Fibroblast of upper back skin (primary cell): ENCODE results near the gene ANKRD13B.

Source experiments
- DNase-seq: peaks from one replicate; pipeline ENCODE4 v3.0.0-alpha.2; 2013

Gene ANKRD13B

DNA sequence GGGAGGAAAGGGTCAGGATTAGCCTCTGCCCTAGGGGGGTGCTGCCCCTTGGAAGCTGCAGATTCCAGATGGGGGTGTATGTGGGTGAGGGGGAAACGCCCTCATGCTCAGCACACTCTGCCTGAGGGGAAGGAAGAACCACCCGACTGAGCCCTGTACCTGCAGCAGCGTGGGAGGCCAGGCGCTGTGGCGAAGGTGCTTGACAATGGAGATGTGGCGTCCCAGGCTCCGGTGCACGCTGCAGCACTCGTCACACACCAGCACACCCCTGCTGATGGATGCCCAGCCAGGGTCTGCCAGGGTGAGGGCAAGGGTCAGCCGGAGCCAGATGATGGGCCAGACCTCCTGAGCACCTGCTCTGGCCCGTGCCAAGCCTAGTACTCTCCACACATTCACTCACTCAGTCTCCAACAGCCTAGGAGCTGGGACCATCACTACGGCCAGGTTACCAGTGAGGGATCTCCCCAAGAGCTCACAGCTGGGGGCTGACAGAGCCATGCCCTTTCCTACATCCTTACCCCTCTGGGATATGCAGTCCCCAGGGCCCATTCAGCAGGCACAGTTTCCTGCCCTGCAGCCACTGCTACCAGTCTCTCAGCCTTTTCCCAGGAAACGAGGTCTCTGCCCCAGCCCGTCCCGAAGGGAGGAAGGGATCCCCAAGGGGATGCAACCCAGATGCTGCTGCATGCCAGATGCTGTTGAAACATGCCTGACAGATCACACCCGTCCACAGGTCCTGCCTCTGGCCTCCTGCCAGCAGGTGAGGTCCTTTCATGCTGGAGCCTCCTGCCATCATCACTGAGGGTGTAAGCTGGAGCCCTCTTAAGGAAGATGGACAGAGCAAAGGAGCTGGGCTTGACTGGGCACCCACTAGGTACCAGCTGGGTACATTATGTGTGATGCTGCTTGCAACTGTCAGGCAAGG is 9.3 kb upstream of the ANKRD13B start:
- DNase-seq = no peak

DNA sequence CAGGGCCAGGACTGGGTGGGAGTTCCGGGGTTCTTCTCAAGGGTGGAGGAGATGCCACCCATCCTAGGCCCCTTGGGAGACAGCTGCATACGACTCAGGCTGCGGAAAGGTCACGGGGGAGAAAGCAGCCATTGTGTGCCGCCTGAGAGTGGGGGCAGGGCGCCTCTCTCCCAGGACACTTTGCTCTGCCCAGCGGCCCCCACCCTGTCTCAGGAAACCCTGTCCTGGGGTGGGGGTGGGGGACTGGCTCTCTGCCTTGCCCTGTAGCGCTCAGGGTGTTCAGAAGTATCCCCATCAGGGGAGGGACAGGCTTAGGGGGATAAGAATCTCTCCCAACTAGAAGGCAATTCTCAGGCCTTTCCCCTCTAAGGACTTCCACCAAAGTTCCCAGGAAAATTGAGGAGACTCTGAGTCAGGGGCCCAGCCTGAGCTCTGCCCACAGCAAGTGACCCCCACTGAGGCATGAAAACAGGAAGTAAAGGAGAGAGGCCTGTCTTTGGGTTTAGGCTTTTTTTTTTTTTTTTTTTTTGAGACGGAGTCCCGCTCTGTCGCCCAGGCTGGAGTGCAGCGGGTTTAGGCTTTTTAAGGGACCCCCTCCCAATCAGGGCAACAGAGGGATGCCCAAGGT is 8.4 kb upstream of the ANKRD13B start:
- no peak for DNase-seq

DNA sequence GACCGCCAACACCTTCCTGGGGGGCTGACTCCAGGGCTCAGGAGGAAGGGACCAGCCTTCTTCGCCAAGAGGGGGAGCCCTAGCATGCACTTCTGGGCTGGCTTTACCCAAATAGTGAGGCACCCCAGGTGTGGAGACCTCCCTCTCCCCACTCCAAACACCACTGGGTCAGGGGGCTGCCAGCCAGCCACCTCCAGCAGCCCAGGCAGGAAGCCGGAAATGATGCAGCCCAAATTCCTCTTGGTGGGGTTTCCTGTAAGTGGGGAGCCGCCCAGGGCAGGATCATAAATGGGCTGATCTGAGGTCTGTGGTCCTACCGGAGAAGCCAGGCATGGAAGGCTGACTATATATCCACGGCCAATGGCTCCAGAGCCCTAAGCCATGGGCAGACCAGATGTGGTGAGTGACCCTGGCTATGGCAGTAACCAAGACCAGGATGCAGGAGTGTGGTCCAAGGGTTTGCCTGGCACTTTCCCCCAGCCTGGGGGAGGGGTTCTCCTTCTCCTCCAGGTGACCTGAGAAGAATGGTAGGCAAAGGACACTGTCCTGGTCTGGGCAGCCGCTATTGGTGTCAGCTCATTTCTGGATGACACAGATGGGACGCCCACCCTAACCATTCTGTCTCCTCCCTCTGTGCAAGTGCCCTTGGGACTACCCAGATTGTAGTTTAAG is 7.7 kb upstream of the ANKRD13B start:
- DNase-seq = no peak

DNA sequence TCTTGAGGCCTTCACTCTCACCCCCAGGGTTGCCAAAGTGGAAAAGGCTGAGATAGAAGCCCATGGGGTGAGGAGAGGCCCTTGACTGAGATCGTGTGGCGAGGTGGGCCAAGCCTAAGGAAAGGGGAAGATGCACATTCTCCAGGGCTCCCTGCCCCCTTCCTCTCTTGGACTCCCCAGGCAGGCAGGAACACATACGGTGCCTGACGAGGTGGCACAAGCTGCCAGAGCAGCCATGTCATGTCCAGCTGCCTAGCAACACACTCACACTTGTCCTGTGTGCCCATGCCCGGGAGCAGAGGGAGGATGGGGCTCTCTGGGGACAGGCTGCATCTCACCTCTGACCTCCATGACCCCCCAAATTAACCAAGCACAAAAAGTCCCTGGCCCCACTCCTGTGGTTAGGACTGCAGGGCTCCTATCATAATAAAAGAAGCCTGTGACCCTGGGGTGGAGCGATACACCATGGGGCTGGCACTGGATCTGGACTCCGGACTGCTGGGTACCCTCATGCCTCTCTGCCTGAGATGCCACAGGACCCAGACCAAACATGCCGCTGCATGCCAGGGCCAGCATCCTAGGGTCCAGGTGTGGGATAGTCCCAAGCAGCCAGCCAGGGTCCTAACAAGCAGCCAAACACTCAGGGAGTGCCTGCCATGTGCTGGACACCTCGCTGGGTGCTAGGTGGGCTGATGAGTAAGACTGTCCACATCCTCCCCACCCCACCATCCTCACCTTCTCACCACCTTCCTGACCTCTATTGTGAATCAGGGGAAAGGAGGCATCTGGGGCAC is 6.1 kb upstream of the ANKRD13B start:
- no peak for DNase-seq

DNA sequence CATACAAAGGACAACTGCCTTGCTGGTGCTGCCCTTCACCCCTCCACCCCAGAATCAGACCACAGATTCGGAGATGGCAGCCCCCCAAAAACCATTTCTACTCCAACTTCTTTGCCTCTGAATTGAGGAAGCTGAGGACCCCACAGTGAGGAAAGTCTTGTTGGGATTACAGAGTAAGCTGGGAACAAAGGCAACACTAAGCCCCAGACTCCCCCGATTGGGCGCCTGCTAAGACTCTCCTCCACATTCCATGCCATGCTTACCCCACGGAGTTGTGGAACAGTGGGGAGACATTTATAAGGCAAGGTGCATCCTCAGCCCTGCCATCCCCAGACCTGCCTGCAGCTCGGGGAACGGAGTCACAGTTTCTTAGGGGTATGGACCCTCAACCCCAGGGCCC is 5.3 kb upstream of the ANKRD13B start:
- DNase-seq = no peak

DNA sequence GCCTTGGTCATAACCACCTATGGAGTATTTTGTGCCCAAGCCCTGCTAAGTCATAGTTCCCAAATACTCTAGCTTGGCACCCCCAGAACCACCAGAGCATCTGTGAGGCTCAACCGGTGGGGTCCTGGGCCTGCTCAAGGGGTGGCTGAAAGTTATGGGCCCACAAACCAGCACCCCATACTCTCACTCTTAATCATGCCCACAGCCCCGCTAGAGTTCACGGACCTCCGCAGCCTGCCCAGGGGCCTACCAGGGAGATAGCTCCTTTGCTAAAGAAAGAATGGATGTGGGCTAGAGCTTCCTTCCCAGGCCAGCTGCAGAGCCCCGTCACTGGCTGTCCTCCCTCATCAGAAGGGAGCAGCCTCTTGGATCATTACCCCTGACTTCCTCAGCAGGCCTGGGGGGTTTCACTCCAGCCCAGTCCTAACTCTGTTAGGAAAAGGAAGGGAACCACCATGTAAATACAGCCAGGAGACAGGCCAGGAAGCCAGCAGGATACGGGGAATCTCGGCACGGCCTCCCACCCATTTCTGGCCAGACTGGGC is 4.8 kb upstream of the ANKRD13B start:
- no peak for DNase-seq

DNA sequence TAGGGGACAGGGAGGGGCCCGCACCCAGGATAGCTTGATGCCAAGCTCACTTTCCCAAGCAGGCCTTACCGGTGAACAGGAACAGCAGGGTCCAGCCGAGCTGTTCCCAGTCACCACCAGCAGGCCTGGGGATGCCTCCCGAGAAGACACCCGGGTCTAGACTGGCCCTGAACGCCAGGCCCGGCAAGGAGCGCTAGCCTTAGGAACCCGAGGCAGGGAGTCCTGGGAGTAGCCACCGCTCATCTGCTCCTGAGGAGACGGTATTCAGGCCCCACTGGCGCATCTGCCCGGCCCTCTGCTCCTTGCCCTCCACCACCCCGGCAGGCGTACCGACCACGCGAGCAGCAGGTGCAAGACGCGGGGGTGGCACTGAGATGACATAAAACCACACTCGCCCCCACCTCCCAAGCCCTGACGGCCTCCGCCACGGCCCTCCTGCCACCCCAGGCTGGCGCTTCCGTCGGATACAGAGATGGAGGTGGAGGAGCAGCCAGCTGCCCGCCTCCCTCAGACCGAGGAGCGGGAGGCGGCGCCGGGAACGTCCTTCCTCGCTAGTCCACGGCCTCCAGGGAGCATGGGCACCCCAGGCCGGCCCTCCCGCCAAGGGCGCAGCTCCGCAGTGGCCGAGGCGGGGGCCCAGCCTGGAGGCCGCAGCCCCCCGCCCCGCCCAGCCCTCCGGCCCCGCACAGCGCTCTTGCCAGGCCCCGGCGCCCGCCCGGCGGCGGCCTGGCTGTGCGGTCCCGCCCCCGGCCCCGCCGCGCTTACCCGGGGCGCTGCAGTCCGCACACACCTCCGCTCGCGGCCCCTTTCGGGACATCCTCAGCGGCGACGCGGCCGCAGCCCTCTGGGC is 4.1 kb upstream of the ANKRD13B start:
- no peak for DNase-seq

DNA sequence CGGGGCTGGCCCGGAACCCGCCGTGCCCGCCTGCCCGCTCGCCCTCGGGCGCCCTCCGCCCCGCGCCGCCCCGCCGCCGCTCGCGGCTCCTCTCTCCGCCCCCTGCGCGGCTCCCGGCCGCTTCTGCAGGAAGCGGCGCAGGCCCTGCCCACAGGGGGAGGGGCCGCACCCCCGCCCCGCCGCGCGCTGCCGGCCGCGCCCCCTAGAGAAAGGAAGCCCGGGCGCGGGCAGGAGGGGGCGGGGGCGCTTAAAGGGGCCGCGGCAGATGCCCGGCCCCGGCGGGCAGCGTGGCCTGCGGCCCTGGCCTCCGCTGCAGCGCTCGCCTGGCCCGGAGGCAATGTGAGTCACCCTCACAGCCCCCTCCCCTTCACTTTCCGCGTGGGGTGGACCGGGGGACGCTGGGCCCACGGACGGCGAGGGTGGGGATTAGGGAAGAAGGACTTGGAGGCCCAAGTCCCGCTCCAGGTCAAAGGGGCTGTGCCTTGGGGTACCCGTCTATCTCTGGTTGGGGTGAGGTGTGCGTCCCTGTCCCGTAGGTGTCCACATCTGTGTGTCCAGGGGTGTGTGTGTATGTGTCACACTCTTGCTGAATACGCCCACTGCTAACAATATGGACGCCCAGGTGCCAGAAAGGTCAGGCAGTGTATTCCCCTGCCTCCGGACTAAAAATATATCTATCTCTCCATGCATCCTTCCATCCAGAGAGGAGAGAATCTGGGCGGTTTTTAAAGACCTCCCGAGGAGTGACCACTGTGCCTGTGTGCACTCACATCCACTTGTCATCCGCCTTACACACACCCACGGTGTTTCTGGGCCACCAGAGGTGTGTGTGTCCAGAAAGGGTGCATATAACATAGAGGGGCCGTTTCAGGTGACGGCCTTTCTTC is 3.2 kb upstream of the ANKRD13B start, which contains the start of gene GIT1:
Gene GIT1, minus strand, starts transcription at position 125 of the 887 bp plus-strand sequence. CDS start 270 bp downstream, outside the sequence.
- DNase-seq = peak; percentile 82

DNA sequence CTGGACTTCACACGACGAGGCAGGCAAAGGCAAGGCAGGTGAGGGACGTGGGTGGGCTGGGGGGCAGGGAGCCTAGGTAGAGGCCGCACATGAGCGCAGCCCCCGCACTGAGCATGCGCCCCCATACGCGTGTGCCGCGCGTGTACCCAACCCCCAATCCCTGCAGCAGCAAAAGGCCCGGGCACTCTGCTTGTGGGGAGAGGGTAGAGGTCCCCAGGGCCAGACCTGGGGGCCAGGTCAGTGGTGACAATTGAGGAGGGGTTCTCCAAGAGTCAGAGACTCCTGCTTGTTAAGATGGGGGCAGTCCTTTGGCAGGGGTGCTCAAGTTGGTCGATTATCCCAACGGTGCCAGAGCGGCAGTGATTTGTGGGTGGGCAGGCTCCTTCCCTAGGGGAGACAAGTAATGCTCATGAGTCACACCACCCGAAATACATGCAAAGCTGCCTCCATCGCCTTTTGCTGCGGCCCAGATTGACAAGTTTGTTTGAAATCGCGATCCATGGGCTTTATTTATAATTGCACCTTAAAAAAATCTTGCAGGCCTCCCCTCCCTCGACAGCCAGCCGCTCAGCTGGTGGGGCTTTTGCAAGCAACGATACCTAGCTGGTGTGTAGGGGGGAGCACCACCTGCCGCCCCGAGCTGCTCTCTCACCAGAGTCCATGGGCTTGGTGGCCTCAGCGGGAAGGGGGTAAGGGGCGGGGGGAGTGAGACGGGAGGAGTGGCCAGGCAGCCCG is 2.4 kb upstream of the ANKRD13B start:
- DNase-seq = peak; percentile 67

DNA sequence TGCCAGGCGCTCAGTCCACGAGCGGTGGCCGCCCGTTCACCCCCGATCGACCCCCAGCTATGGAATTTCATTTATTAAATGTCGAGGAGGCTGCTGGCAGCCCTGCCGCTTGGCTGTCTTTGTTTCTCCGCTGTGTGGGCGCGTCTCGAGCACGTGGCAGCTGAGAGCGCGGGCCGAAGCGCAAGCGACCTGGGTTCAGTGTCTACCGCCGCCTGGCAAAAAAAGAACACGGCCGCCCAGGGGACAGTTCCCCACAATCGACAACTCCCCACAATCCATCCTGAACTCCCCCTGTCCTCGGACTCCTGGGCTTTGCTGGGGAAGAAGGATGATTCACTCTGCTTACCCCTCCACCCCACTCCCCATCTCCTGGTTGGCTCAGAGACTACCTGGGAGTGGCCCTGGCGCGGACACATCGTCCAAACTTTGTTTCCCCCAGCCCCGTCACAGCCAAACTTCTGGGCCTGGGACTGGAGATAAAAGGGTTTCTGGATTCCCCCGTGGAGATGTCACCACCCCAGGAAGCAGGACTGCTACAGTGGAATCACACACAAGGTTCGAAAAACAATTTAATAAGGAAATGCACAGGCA is 1.7 kb upstream of the ANKRD13B start:
- peak; percentile 74 for DNase-seq

DNA sequence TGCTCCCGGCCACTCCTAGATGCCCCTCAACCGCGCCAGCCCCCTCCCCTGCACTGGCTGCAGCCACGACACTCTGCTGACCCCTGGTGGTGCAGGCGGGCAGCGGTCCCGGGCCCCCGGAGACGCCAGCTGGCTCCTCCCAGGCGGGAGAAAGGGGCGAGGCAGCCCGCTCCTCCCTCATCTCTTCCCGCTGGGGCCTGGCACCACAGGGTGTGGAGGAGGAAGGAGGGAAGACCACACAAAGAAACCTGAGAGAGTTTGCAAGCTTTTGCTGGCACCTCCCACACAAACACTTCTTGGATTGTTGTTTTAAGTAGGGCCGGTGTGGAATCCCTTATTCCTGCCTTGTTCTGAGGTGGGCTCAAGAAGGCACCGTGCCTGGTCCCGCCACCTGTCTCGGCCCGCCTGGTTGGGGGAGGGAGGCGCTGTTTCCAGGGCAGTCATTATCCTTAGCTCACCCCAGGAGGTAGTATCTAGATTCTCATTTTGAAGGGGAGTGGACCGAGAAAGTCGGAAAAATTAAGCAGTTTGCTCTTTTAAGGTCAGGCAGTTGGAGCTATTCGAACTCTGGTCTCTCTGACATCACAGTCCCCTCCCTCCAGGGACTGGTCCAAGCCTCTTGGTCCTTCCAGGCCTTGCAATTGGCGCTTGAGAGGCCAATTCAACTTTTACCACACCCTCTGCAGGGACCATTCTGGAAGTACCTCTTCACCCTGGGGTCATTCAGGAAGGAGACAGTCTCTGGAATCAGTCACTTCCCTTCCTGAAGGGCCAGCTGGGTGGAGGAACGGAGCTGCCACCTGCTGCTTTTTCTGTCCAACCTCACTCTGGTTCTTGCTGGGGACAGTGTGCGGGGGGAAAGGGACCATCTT is 959 bp upstream of the ANKRD13B start:
- DNase-seq = peak; percentile 79

DNA sequence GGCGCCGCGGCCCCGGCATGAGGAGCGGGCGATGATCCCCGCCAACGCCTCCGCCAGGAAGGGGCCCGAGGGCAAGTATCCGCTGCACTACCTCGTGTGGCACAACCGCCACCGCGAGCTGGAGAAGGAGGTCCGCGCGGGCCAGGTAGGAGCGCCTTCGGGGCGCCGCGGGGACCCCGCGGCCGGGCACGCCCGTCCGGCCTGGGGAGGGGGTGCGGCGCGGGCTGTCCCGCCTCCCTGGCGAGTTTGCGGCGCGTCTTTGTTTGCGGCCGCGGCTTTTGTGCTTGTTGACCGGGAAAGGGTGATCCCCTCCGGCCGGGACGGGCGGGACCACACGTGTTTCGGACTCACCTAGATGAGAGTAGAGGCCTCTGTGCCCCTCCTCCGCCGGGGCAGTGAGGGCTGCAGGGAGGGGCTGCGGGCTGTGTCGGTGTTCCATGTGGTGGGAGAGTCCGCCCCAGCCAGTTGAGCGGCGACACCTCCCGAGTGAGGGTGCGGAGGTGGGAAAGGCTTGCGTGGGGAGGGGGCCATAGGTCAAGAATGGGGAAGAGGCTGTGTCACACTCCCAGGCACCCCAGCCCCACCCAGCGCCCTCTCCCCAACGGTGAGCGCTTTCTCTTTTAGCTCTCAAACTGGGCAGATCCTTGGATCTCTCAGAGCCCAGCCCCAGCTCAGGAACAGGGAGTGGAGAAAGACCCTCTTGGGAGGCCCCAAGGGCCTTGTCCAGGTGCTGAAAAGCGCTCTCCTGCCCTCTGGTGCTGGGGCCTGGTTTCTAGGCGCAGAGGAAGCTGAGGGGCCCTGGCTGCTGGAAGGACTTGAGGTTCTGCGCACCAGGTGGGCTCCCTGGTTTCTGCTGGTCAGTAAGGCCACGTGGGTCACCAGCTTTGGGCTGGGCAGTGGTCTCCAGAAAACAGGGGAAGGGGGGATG is 923 bp downstream of the ANKRD13B start:
- no peak for DNase-seq

DNA sequence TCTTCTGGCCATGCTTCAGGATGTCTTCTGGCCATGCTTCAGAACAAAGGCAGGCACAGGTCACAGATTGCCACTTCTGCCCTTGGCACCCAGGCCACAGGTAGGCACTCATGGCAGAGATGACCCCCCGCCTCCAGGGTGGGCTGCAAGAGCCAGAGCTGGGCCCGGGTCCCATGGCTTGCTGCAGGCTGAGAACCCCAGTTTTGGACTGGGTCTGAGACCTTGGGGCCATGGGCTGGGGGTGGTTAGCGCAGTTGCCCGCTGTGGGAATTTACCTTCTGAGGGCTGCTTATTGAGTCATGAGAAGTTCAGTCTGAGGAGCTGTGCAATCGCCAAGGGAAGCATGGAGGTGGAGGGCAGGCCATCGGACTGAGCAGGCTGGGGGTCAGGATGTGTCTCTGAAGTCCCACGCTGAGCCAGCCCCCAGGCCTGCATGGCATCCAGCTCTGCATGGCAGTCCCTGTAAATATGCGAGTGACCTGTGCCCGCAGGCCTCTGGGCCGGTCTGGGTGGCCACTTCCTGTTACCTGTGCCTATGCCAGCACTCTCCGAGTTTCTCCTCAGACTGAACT is 1.7 kb downstream of the ANKRD13B start:
- DNase-seq = no peak

DNA sequence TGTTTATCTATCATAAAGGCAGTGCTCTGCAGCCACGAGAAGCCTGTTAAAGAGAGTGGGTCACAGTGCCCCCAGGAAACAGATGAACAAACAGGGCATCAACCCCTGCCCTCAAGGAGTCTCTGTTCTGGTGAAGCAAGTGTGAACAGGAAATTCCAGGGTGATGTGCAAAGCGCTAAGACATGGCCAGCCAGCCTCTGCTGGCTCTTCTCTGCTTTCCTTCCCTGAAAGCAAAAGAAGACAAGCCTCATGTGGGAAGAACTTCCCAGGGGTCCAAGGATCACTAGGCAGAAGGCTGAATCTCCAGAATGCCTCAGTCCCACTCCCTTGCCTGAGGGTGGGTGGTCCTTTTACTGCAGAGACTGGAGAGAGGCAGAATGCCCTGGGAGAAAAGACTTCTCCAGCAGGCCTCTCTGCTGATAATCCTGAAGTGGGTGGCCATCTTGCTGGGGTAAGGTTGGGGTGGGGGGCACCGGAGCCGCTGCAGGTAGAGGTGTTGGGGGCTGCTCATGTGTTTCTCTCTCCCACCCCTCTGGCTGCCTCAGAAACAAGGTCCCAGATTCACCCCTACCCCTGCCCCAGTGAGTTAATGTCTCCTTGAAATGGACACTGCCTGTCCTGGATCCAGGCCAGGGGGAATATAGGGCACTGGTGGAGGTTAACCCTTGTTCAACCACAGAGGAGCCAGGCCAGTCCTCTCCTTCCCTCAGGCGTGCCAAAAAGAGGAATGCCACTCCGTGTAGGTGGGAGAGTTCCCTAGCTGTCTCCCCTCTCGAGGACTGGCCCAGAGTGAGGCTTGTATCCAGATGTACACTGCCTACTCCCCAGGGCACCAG is 2.4 kb downstream of the ANKRD13B start:
- DNase-seq = peak; percentile 38

DNA sequence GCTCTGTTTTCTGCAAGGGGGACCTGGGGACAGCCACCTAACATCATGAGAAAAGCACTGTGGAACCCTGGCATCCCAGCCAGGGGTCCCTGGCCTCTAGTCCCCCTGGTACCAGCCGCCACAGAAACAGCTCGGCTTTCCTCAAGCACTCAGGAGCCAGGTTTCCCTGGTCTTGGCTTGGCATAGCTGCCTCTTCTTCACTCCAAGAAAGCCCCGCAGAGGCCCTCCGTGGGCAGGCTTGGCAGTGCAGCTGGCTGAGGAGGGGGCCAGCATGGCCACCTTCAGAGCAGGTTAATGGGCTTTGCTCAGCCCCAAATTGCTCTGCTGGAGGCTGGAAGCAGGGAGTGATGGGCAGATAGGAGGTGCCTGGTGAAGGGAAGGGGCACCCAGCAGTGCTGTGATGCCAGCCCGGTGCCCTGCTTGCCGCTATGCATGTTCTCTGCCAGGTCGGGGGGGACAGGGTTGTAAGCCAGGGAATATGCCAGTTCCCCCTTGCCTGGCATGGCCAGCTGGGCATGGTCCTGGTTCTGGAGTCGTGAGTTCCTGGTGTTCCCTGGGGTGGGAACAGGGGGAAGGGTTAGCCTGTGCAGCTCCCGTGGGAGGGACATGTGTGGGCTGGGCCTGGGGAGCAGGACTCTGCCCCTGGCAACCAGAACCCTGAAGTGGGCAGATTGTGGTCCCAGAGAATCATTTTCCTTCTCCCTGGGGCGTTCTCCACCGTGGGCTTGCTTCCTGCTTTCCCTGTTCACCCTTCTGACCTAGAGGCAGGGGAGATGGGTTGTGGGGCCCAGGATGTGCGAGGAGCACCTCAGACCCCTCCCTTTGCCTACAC is 3.2 kb downstream of the ANKRD13B start:
- no peak for DNase-seq
